RWPE2 (cell line): Measurements from ENCODE around the gene CD276.

Source experiments
- ATAC-seq: fragments of 200-7000 bp; cut with Tn5 transposase; 3 replicates; pipeline ENCODE4 v1.9.1; 2021; ENCODE audit warnings: low read depth
- DNase-seq: peaks from one replicate; pipeline ENCODE4 v3.0.0-alpha.2; 2020; ENCODE audit warnings: low spot score
- H3K27ac ChIP-seq: fragments of 450-650 bp; 2 replicates; pipeline ENCODE4 v1.5.1; 2017; ENCODE audit warnings: mild to moderate bottlenecking; ENCODE audit not compliant: poor library complexity, severe bottlenecking
- H3K27me3 ChIP-seq: fragments of 250-450 bp; sonication (Bioruptor Pico); 2 replicates; pipeline ENCODE4 v1.5.1; 2021; ENCODE audit warnings: mild to moderate bottlenecking, moderate library complexity; ENCODE audit not compliant: insufficient read depth, poor library complexity, severe bottlenecking
- H3K36me3 ChIP-seq: fragments of 250-450 bp; sonication (Bioruptor Pico); 2 replicates; pipeline ENCODE4 v1.5.1; 2020; ENCODE audit warnings: low read depth, mild to moderate bottlenecking, moderate library complexity
- H3K4me1 ChIP-seq: fragments of 250-450 bp; sonication (Bioruptor Pico); 2 replicates; pipeline ENCODE4 v1.5.1; 2021; ENCODE audit warnings: mild to moderate bottlenecking, moderate library complexity; ENCODE audit not compliant: insufficient read depth, poor library complexity, severe bottlenecking
- H3K4me3 ChIP-seq: fragments of 250-450 bp; sonication (Bioruptor Pico); 2 replicates; pipeline ENCODE4 v1.5.1; 2021; ENCODE audit warnings: mild to moderate bottlenecking, moderate library complexity; ENCODE audit not compliant: severe bottlenecking
- H3K9me3 ChIP-seq: fragments of 250-450 bp; sonication (Bioruptor Pico); 2 replicates; pipeline ENCODE4 v1.5.1; 2021; ENCODE audit warnings: mild to moderate bottlenecking, moderate library complexity; ENCODE audit not compliant: severe bottlenecking
- CTCF ChIP-seq: fragments of 450-650 bp; IDR thresholded peaks from one replicate; pipeline ENCODE4 v1.5.1; 2017; ENCODE audit warnings: mild to moderate bottlenecking, moderate library complexity; ENCODE audit not compliant: poor library complexity, severe bottlenecking

Gene CD276

GRCh38 chr15:73683257-73683776 lies 866 bp upstream of the CD276 start:
- peak; percentile 76 for TF ChIP-seq CTCF
- Histone ChIP-seq H3K36me3 (no peaks in the 10 kb centered on the region), H3K9me3 (no peaks in the 10 kb centered on the region), H3K4me3 (peak overlapping the region; percentile 98), H3K4me1 (peaks cover 31% of the 10 kb centered on the region), H3K27ac (peak overlapping the region; percentile 77), H3K27me3 (no peaks in the 10 kb centered on the region)
- ATAC-seq (no peak; the same call in 2 of the 3 replicates), DNase-seq (no peak)

GRCh38 chr15:73684581-73685455 lies 635 bp downstream of the CD276 start:
- TF ChIP-seq CTCF, result no peak
- Histone ChIP-seq H3K9me3 (no peaks in the 10 kb centered on the region), H3K4me1 (peaks cover 46% of the 10 kb centered on the region), H3K27me3 (no peaks in the 10 kb centered on the region), H3K4me3 (peak overlapping the region; percentile 98), H3K27ac (peak overlapping the region; percentile 77), H3K36me3 (no peaks in the 10 kb centered on the region)
- DNase-seq (peak; percentile 76), ATAC-seq (peak; percentile 28)

GRCh38 chr15:73685981-73686380 lies 1.8 kb downstream of the CD276 start:
- H3K27me3 ChIP-seq, result no peaks in the 10 kb centered on the region
- H3K4me1 ChIP-seq, result peaks cover 47% of the 10 kb centered on the region
- H3K4me3 ChIP-seq, result peak overlapping the region; percentile 98
- ATAC-seq, result no peak
- no peak for DNase-seq
- H3K36me3 ChIP-seq, result no peaks in the 10 kb centered on the region; the same call in 1 of the 2 replicates
- no peak for TF ChIP-seq CTCF
- peak overlapping the region; percentile 77 for H3K27ac ChIP-seq
- no peaks in the 10 kb centered on the region for H3K9me3 ChIP-seq

GRCh38 chr15:73686781-73687256 lies 2.6 kb downstream of the CD276 start:
- ATAC-seq (peak; percentile 20; the same call in 2 of the 3 replicates), DNase-seq (no peak)
- Histone ChIP-seq H3K4me3 (no peak overlapping the region), H3K27me3 (no peaks in the 10 kb centered on the region), H3K4me1 (peaks cover 54% of the 10 kb centered on the region), H3K36me3 (peaks cover 7% of the 10 kb centered on the region; the same call in 1 of the 2 replicates), H3K27ac (peak overlapping the region; percentile 77), H3K9me3 (no peaks in the 10 kb centered on the region)
- TF ChIP-seq CTCF, result peak; percentile 24

- Histone ChIP-seq H3K9me3 (no peaks in the 10 kb centered on the region), H3K27me3 (no peaks in the 10 kb centered on the region), H3K27ac (peak overlapping the region; percentile 77), H3K36me3 (peaks cover 11% of the 10 kb centered on the region; the same call in 1 of the 2 replicates), H3K4me1 (peaks cover 54% of the 10 kb centered on the region), H3K4me3 (no peak overlapping the region)
- ATAC-seq, result no peak
- no peak for DNase-seq
- no peak for TF ChIP-seq CTCF
These were observed 3.2 kb downstream of the CD276 start for GRCh38 chr15:73687351-73687750.
